ENCODE results near the gene NPSR1. TPM values are rescaled to one million over a fixed set of nuclear protein-coding genes. Genes with fewer than 3 reads are reported as not detected.
"Not testable (repeated sequence)": the region's sequence is repeated elsewhere in the genome, so short reads cannot be mapped to it uniquely, and the experiment has no call there.

The NPSR1 gene
- total RNA-seq (0.58 TPM), polyA plus RNA-seq (not detected)

GRCh38 chr7:34657632-34658268 lies at the start of gene NPSR1:
NPSR1 (plus strand) TSS chr7:34658218; CDS start chr7:34658413, 195 bp downstream.
- Histone ChIP-seq H3K4me1 (ENCODE audit: insufficient read depth) (no peaks in the 10 kb centered on the region), H3K36me3 (ENCODE audit: insufficient read depth) (no peaks in the 10 kb centered on the region), H3K4me3 (ENCODE audit: low read depth, low read length) (no peak within 1 kb of the TSS), H3K27ac (ENCODE audit: low read depth) (no peak within 1 kb of the TSS)
- WGBS, result 79% methylated on average over 8 of the region's 8 CpGs
- no peak for DNase-seq (ENCODE audit: extremely low spot score)

- Histone ChIP-seq H3K27ac (ENCODE audit: low read depth) (no peak overlapping the region), H3K4me3 (ENCODE audit: low read depth, low read length) (no peak overlapping the region), H3K4me1 (ENCODE audit: insufficient read depth) (no peaks in the 10 kb centered on the region), H3K36me3 (ENCODE audit: insufficient read depth) (no peaks in the 10 kb centered on the region)
- no peak for DNase-seq (ENCODE audit: extremely low spot score)
- 45% methylated on average over 2 of the region's 2 CpGs for WGBS
These were observed 45.4 kb upstream of the NPSR1 start for GRCh38 chr7:34612661-34613060.

GRCh38 chr7:34620425-34620824 lies 37.6 kb upstream of the NPSR1 start:
- Histone ChIP-seq H3K4me1 (ENCODE audit: insufficient read depth) (no peaks in the 10 kb centered on the region), H3K4me3 (ENCODE audit: low read depth, low read length) (no peak overlapping the region), H3K27ac (ENCODE audit: low read depth) (no peak overlapping the region), H3K36me3 (ENCODE audit: insufficient read depth) (no peaks in the 10 kb centered on the region)
- DNase-seq (ENCODE audit: extremely low spot score), result no peak

GRCh38 chr7:34622182-34622581 lies 35.8 kb upstream of the NPSR1 start:
- no peak overlapping the region for H3K4me3 ChIP-seq (ENCODE audit: low read depth, low read length)
- no peaks in the 10 kb centered on the region for H3K4me1 ChIP-seq (ENCODE audit: insufficient read depth)
- 42% methylated on average over 2 of the region's 2 CpGs for WGBS
- H3K27ac ChIP-seq (ENCODE audit: low read depth), result no peak overlapping the region
- H3K36me3 ChIP-seq (ENCODE audit: insufficient read depth), result no peaks in the 10 kb centered on the region
- no peak for DNase-seq (ENCODE audit: extremely low spot score)

GRCh38 chr7:34622771-34623250 lies 35.2 kb upstream of the NPSR1 start:
- no peak for DNase-seq (ENCODE audit: extremely low spot score)
- 80% methylated on average over 4 of the region's 4 CpGs for WGBS
- H3K4me3 ChIP-seq (ENCODE audit: low read depth, low read length), result no peak overlapping the region
- no peaks in the 10 kb centered on the region for H3K36me3 ChIP-seq (ENCODE audit: insufficient read depth)
- H3K27ac ChIP-seq (ENCODE audit: low read depth), result no peak overlapping the region
- no peaks in the 10 kb centered on the region for H3K4me1 ChIP-seq (ENCODE audit: insufficient read depth)

- DNase-seq (ENCODE audit: extremely low spot score); H3K27ac ChIP-seq (ENCODE audit: low read depth); H3K36me3 ChIP-seq (ENCODE audit: insufficient read depth); H3K4me1 ChIP-seq (ENCODE audit: insufficient read depth); H3K4me3 ChIP-seq (ENCODE audit: low read depth, low read length): not testable (repeated sequence)
- WGBS, result 76% methylated on average over 4 of the region's 4 CpGs
These were observed 29.4 kb upstream of the NPSR1 start for GRCh38 chr7:34628618-34629017.

GRCh38 chr7:34652809-34653208 lies 5.2 kb upstream of the NPSR1 start:
- WGBS, result 76% methylated on average over 4 of the region's 4 CpGs
- no peaks in the 10 kb centered on the region for H3K36me3 ChIP-seq (ENCODE audit: insufficient read depth)
- no peak for DNase-seq (ENCODE audit: extremely low spot score)
- no peak overlapping the region for H3K27ac ChIP-seq (ENCODE audit: low read depth)
- H3K4me3 ChIP-seq (ENCODE audit: low read depth, low read length), result no peak overlapping the region
- no peaks in the 10 kb centered on the region for H3K4me1 ChIP-seq (ENCODE audit: insufficient read depth)

GRCh38 chr7:34653787-34654186 lies 4.2 kb upstream of the NPSR1 start:
- no peak for DNase-seq (ENCODE audit: extremely low spot score)
- Histone ChIP-seq H3K36me3 (ENCODE audit: insufficient read depth) (no peaks in the 10 kb centered on the region), H3K4me1 (ENCODE audit: insufficient read depth) (no peaks in the 10 kb centered on the region), H3K4me3 (ENCODE audit: low read depth, low read length) (no peak overlapping the region), H3K27ac (ENCODE audit: low read depth) (no peak overlapping the region)
- WGBS, result 79% methylated on average over 1 of the region's 1 CpG

GRCh38 chr7:34655384-34655783 lies 2.6 kb upstream of the NPSR1 start:
- no peaks in the 10 kb centered on the region for H3K4me1 ChIP-seq (ENCODE audit: insufficient read depth)
- H3K27ac ChIP-seq (ENCODE audit: low read depth), result no peak overlapping the region
- H3K4me3 ChIP-seq (ENCODE audit: low read depth, low read length), result no peak overlapping the region
- WGBS, result 91% methylated on average over 1 of the region's 1 CpG
- DNase-seq (ENCODE audit: extremely low spot score), result no peak
- H3K36me3 ChIP-seq (ENCODE audit: insufficient read depth), result no peaks in the 10 kb centered on the region

GRCh38 chr7:34656041-34656440 lies 2.0 kb upstream of the NPSR1 start:
- no peak for DNase-seq (ENCODE audit: extremely low spot score)
- WGBS, result 82% methylated on average over 2 of the region's 2 CpGs

GRCh38 chr7:34659472-34660075 lies 1.6 kb downstream of the NPSR1 start:
- no peak for DNase-seq (ENCODE audit: extremely low spot score)
- no peak overlapping the region for H3K27ac ChIP-seq (ENCODE audit: low read depth)
- H3K4me3 ChIP-seq (ENCODE audit: low read depth, low read length), result no peak overlapping the region
- H3K4me1 ChIP-seq (ENCODE audit: insufficient read depth), result no peaks in the 10 kb centered on the region
- WGBS, result 22% methylated on average over 3 of the region's 3 CpGs
- no peaks in the 10 kb centered on the region for H3K36me3 ChIP-seq (ENCODE audit: insufficient read depth)

More at GRCh38 chr7:34656041-34656440, 2.0 kb upstream of the NPSR1 start:
- no peak overlapping the region for H3K4me3 ChIP-seq (ENCODE audit: low read depth, low read length)
- H3K36me3 ChIP-seq (ENCODE audit: insufficient read depth), result no peaks in the 10 kb centered on the region
- H3K4me1 ChIP-seq (ENCODE audit: insufficient read depth), result no peaks in the 10 kb centered on the region
- H3K27ac ChIP-seq (ENCODE audit: low read depth), result no peak overlapping the region

GRCh38 chr7:34662058-34662708 lies 4.2 kb downstream of the NPSR1 start:
- no peak for DNase-seq (ENCODE audit: extremely low spot score)
- no peak overlapping the region for H3K4me3 ChIP-seq (ENCODE audit: low read depth, low read length)
- WGBS, result 75% methylated on average over 8 of the region's 8 CpGs

GRCh38 chr7:34664755-34665154 lies 6.7 kb downstream of the NPSR1 start:
- Histone ChIP-seq H3K27ac (ENCODE audit: low read depth) (no peak overlapping the region), H3K4me1 (ENCODE audit: insufficient read depth) (no peaks in the 10 kb centered on the region), H3K36me3 (ENCODE audit: insufficient read depth) (no peaks in the 10 kb centered on the region), H3K4me3 (ENCODE audit: low read depth, low read length) (no peak overlapping the region)
- DNase-seq (ENCODE audit: extremely low spot score), result no peak

More at GRCh38 chr7:34662058-34662708, 4.2 kb downstream of the NPSR1 start:
- Histone ChIP-seq H3K4me1 (ENCODE audit: insufficient read depth) (no peaks in the 10 kb centered on the region), H3K27ac (ENCODE audit: low read depth) (no peak overlapping the region), H3K36me3 (ENCODE audit: insufficient read depth) (no peaks in the 10 kb centered on the region)

- Histone ChIP-seq H3K4me1 (ENCODE audit: insufficient read depth) (no peaks in the 10 kb centered on the region), H3K4me3 (ENCODE audit: low read depth, low read length) (no peak overlapping the region), H3K27ac (ENCODE audit: low read depth) (no peak overlapping the region), H3K36me3 (ENCODE audit: insufficient read depth) (no peaks in the 10 kb centered on the region)
- 81% methylated on average over 6 of the region's 6 CpGs for WGBS
- DNase-seq (ENCODE audit: extremely low spot score), result no peak
These were observed 14.4 kb downstream of the NPSR1 start for GRCh38 chr7:34672430-34672829.
